GM21447 (cell line): ENCODE results near the gene KCNMA1.

Experiments
- ATAC-seq: cut with Tn5 transposase; IDR thresholded peaks from one replicate; pipeline ENCODE4 v1.9.1; 2021; ENCODE audit not compliant: unreplicated experiment

Gene KCNMA1

DNA sequence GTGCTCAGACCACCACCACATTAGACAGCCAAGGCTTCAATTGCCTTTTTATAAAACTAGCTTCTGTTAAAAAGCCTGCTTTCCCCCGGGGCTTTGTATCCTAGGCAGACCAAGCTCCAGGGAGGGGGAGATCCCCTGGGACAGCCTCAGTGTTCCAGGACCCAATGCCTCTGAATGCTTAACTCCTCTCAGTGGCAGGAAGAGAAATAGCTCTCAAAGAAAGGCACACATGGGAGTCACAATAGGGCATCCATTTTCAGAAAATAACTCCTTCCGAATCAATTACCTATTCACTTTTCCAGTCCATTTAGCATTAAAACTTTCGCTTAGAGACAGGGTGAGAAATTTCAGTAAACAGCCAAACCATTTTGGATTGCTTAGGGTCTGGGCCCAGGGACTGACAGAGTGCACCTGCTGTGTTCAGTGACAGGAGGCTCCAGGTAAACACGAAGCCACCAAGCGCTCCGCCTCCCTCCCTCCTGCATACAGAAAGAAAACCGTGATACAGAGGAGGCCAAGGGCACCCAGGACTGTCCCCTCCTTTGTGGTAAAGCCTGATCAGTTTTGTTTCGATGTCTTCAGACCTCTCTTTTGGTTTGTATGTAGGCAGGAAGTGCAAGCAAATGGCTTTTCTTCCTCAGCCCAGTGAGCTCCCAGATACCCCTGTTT lies 599.7 kb downstream of the KCNMA1 start:
- ATAC-seq = no peak

DNA sequence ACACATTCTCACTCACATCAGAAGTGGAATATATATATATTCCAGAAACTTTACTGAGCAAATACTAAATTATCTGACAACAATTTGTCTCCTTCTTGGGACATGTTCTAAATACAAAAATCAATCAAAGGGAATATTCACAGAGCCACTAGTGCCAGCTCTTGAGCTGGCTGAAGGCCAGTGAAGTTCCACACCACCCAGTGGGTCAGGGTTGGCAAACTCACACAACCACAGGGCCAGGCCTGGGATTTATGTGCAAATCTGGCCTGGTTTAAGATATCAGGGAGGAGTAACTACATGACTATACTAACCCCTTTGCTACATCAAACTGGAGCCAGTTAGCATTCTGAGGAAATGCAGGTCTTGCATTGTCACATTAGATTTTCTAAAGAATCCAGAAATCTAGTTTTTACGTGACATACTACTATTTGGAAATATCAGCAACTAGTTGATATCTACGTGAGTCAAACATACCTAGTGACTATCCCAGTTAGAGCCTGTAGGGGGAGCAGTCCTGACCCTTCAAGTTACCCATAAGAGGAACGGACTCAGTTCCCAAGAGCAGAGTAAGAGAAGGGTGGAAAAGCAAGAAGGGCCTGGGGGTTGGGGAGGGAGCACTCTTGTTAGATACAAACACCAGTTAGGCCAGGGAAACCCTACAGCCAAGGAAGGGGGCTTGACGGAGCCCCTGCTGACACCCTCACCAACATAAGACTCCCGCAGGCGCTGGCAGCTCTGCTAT lies 600.4 kb downstream of the KCNMA1 start:
- no peak for ATAC-seq

DNA sequence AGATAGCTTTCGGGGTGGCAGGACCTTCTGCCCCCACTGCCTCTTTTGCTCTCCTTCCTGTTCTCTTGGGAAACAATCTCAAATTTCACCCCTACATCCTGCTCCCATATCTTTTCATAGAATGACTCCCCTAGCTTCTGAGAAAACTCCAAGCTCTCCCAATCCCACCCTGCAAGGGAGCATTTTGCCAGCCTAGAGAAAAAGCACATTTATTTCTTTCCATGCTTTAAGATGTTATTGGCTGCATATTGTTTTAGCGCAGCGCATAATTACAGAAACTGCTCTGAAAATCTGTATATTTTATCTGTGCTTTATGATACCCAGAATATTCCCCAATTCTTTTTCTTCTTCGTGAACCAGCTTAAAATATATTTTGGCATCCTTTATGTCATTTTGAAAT lies 601.3 kb downstream of the KCNMA1 start:
- ATAC-seq = no peak

DNA sequence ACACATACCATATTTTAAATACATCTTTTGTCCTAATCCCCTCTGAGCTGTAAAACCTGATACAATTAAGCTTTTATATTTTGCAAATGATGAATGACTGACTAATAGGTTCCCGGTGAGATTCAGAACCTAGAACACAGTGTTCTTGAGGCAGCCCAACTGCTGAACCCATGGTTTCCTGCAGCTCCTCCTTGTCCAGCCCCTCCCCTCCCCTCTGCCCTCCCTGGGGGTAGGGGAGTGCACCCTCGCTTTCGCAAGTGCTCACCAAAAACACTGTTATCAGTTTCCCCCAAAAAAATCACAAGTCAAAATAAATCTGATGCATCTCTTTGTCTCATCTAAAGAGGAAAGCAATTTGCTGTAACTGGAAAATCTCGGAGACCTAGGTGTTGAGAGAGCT lies 602.8 kb downstream of the KCNMA1 start:
- ATAC-seq = no peak

DNA sequence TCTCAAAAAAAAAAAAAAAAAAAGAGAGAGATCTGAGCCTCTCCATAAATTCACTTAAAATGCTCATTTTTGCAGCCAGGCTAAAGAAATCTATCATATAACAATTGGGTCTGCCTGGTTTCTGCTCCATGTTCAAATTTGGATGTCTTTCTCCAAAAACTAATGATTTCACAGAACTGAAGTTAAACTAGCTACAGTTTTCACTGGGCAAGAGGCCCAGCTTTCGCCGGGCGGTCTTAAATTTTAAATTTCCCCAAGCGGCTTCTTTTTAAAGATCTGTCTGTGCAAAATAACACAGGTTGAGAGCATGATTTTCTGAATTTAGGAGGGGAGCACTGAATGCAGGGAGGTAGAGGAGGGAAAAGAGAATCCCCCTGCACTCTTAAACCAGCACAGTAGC lies 603.4 kb downstream of the KCNMA1 start:
- ATAC-seq = no peak

DNA sequence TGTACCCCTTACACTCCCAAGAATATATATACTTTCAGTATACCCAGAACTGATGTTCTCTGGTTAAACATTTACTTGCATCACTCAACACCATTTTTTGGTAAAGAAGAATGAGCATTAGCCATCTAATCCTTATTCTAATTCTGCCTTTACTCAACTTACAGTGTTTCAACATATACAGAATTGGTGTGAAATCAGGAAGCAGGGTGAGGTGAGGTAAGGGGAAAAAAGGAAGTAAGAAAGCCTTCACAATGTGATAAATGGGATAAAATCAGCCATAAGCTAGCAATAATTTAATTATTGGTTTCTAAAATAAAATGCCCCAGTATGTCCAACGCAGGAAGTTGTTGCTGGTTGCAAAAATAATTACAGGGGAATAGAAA lies 605.4 kb downstream of the KCNMA1 start:
- no peak for ATAC-seq

DNA sequence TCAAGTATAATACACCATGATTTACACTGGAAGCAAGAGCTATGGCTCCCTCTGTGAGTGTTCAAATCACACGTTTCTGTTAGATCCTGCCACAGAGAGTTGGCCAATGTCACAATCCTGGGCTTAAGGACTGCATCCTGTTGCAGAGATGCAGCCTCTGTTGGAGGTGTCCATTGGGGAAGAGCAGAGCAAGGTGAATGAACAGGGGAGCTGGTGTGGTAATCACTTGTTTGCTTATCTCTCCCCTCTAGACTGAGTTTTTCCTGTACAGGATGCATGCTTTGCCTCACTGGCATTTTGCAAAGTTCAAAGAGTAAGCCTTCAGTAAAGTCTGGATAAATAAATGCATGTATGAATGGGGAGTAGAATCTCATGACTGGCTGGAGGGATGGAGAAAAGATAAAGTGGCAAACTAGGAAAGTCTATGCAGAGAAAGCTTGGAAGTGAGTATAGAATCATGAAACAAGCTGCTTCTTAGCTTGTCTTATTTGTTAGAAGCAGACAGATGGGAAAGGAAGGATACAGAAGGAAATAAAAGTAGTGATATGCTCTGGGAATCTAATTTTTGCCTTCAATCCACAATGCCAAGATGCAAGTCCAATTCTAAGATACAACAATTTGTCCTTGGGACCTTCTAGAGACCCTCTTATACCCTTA lies 605.9 kb downstream of the KCNMA1 start:
- ATAC-seq = no peak

DNA sequence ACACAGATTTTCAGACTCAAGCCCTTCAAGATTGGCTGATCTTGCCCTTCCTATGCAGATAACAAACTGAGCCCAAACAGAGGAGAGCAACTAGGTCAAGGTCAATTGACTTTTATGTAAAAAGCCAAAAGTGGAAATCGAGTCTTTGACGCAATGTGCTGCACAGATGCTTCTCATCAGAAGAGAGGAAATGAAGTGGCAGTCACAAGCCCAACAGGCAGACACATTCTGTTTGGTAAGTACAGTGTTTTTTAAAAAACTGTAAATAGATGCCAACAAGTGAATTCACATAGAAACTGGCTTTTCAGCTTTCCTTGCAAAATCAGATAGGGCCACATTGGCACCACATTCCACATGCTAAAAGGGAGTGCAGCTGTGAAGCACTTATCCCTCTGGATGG lies 606.6 kb downstream of the KCNMA1 start:
- no peak for ATAC-seq

DNA sequence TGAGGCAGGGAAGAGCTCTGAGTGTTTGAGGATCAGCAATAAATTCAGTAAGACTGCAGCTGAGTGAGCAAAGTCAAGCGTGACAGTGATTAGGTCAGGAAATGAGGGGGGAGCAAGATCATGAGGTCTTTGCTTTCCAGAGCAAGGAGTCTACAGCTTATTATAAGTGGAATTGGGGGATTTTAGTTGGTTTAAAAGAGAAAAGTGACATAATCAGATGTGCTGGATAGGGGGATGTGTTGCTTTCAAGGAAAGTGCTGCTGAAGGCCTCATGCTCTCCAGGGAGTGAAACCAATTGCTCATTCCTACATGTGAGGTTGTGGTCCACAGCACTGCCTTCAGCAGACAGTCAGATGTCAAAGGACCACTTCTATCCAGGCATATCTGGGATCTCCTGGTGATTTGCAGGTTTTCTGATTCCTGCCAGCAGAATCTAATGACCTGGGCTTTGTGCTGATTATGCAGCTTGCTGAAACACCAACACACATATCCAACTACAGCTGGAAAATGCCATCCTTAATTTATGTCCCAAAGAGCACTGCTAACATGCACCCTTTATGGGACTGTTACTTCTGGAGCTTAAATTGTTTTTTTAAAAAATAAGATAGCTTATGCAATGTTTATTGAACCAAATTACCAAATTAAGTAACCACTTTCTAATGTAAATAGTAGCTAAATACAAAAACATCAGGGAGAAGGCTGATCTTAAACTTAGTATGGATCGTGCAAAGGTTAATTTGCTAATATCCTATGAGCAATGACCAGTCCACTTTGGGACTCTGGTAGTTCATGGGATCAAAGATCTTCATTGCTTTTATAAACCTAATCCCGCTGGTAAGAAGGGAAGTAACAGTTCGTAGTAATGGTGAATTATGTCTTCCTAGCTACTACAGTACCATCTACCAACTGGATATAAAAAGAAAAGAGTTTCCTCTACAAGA lies 607.6 kb downstream of the KCNMA1 start:
- no peak for ATAC-seq

DNA sequence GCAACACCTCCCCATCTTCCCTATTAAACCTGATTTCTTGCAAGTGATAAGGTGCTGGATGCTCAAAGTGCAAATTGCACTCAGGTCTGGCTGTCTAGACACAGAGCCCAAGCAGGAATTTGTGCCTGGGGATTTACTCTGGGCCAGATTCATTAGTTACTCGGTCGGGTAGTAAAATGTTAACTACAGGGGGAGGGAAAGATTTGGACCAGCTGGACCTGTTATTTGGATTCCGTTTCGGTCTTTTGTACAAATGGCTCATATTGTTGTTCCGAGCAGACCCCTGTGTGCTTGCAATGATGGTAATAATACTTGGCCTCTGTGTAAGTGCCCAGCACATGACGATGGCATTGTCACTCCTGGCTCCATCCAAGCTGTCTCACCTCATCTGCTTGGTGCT lies 609.6 kb downstream of the KCNMA1 start:
- ATAC-seq = no peak

DNA sequence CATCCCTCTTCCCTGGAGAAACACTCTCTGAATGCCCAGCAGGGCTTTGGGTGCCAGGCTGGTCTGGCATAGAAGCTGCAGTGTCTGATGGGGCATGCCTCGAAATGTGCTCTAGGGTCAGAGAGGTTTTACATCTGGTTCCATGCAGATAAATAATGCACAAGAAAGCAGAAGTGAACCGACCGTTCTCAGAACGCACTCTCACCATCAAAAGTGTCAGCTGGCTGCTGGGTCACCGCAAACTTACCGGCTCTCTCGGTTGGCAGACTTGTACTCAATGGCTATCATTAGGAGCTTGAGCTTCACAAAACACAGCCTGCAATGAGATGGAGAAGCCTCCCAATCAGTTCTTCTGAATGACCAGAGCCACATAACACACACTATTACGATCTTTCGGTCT lies 610.0 kb downstream of the KCNMA1 start:
- peak; percentile 90 for ATAC-seq

DNA sequence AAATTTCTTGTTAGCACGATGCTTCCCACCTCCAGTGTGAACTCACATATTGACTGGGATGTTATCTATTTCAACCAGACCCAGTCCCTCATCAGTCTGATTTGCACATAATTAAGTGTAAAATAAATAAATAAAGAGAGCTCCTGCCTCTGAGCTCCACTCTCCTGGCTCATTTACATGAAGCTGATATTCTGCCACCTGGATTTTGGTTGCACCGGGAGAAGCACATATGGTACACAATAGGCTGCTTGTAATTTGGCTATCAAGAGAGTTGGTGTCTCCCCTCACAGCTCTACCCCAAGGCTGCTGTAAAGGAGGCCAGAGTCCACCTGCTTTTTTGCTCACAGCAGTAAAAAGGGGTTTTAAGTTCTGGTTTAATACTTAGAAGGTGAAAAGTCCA lies 610.5 kb downstream of the KCNMA1 start:
- no peak for ATAC-seq

DNA sequence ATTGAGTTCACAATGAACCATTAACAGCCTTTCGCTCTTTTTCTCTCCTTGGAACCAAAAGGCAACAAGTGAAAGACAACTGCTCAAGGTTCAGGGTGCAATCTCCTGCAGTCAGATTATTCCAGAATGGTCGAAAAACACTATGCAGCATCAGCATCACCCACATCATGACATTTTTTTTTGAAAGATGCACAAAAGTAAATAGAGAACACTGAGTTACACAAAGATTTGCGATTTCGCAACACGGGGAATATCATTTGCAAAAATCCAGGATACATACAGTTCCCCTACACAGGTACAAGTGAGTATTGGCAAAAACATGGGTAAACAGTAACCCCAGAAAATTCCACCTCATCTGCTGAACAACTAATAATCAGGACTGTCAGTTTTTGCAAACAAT lies 611.5 kb downstream of the KCNMA1 start:
- ATAC-seq = no peak

DNA sequence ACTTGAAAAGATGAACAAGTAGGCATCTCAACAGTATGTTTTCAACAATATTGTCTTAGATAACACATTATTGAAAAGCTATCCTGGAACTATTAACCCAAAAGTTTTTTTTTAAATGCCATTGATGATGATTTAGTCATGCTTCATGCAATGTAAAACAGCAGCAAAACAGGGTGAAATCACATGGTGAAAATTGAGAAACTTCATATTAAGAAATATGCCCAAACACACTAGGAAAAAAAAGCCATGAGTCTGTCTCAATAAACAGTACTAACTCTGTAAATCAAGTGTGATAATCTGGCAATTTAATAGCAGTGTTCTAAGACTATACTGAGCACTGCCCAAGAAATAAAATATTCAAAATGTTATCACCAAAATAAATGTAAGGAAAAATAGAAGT lies 613.1 kb downstream of the KCNMA1 start:
- ATAC-seq = no peak

DNA sequence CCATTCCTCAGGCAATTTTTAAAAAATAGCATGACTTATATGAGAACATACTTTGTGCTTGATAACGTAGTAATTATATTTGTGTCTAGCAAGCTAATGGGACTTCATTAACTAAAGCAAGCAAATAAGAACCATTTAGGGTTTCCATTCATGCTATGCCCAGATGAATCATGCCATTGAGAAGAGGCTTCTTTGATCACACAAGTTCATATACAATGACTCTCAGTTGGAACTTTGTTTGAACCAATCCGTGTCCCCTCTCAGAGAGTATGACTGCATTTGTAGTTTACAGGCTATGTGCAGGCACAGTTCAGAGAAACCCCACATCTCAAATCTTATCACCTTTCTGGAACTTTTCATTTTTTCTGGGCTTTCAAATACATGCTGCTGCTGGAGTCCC lies 614.2 kb downstream of the KCNMA1 start:
- no peak for ATAC-seq

DNA sequence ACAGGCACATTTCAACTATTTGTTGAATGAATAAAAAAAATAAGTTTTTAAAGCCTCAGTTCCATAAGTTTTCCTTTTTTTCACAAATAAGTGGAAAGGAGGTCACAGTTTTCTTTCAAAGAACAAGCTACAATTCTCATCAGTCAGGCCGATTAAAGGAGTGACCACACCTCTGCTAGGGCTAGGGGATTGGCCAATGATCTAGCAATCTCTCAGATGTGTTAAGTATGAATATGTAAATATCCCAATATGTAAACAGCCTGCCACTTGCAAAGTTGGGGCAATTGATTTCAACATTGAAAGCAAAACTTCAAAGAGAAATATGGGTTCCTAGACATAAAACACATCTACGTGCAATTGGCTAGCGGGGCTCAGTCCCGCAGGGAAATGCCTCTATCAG lies 614.9 kb downstream of the KCNMA1 start:
- ATAC-seq = no peak

DNA sequence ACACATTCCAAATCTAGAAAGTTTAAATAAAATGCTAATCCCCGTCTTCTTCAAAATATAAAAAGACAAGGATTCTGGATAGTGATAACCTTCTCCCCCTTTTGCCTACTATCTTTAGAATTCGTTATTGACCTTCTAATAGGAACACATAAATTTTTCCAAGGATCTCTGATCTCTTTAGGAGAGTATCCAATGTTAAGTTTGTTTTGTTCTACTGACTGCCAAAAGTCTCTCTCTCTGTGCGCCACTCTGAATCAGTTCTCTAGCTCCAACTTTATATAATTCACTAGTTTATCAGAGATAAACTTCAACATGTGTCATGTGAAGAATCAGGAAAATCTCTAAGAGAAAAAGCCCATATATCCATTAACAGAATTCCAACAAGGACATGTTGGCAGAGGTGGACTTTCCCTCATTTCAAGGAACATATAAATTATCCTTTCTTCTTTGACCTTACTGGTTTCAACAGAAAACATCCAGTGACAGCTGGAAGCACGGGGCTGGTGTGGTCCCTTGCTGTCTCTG lies 615.6 kb downstream of the KCNMA1 start:
- no peak for ATAC-seq

DNA sequence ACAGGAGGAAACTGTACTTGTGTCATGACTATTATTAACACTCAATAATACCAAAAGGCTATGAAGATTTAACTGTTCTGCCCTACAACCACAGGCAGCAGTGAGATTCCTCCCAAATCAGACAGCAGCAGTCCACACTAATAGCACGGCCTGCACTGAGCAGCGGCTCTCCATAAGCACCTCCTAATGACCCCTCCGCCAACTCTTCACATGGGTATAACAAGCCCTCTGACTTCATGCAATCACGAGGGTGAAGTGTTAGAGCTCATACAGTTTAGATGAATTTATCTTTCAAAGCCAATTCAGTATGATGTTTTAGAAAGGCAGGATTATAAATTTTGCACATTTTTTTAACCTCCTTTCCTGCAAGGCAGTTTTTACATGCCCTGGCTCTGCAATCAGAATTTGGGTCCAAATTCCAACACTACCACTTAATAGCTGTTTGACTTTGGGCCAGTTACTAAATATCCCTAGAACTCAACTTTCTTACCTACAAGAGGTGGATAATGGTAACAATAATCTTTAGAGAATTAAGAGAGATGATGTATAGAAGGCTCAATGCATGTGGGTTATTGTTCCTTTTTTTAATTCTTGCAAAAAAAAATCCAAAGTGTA lies 617.1 kb downstream of the KCNMA1 start:
- no peak for ATAC-seq

DNA sequence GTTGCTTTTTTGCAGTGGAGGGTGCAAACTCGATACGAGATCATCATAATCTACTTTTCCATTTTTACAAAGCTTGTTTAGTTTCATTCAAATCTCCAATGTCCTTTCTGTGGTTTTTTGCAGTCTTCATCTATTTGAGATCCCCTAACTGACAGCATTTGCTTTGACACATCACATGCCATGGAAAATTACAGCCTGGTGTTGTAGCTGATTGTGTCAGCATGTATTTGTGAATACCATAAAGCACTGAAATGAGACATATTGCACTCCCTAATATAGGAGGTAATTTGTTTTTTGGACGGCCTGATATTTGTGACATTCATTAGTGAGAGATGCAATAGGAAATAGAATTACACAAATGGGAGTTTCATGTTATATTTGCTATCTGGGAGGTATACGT lies 620.8 kb downstream of the KCNMA1 start:
- no peak for ATAC-seq

DNA sequence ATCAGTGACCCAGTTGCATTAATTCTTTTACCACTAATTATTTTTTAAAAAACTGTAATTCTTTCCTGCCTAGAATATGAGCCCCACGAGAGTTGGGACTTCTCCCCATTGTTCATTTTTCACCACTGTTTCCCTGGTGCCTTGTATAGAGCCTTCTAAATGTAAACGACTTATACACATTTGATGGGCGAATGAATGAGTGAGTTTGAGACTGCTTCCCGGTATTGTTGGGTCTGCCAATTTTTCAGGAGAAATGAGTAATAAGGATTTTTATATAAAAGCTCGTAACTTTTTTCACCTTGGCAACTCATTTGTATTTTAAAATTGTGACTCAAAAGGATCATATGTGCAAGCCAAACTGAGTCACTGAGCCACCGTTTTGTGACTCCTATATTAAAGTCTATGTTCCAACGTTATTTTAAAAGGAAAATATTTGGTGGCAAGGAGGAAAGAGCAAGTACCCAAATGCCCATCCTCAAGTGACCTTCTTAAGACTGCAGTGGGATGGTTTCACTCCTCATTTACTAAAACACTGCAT lies 621.3 kb downstream of the KCNMA1 start:
- ATAC-seq = no peak
